ENCODE data around the gene FABP3. TPM values are rescaled to one million over a fixed set of nuclear protein-coding genes. Genes with fewer than 3 reads are reported as not detected.

The FABP3 gene
- total RNA-seq, 1 experiment from 2014 or later: not detected

DNA sequence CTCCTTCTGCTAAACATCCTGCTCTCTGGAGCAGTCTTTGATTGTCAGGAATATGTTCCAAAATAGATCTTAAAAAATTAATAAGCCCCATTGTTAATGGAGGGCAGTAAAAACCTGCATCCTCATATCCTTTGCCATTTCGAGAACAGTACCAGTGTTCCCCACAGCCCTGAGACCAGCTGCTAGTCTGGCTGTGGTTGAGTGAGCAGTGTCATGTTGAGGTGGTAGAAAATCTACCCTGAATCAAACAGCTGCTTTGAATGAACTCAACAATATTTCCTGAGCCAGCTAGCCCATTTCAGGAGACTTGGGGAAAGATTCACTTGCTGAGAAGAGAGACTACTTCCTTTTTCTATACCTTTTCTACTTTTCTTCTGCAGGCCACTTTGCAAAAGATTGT, 24.4 kb downstream of the FABP3 start:
- Histone ChIP-seq H3K27me3 (ENCODE audit: insufficient read depth, low read depth) (no peaks in the 10 kb centered on the region), H3K4me3 (no peak overlapping the region), H4K20me1 (ENCODE audit: insufficient read depth) (no peaks in the 10 kb centered on the region), H3K36me3 (ENCODE audit: low read depth) (no peaks in the 10 kb centered on the region), H3F3A (ENCODE audit: insufficient read depth, low read depth) (no peaks in the 10 kb centered on the region), H3K4me1 (replicated peaks; ENCODE audit: insufficient read depth) (no peaks in the 10 kb centered on the region), H3K9me2 (ENCODE audit: insufficient read depth) (no peaks in the 10 kb centered on the region), H3K27ac (no peak overlapping the region), H3K9me3 (ENCODE audit: insufficient read depth, low read depth) (no peaks in the 10 kb centered on the region), H2AFZ (no peak overlapping the region), H3K4me2 (no peak overlapping the region), H3K79me2 (ENCODE audit: low read depth) (no peaks in the 10 kb centered on the region)
- ChIA-PET CTCF (no interaction called here), POLR2A (ENCODE audit: unreplicated experiment) (no interaction called here)
- no peak for TF ChIP-seq EZH2 (IDR thresholded peaks at IDR 0.05; ENCODE audit: low read depth)
- TF ChIP-seq, protein P1, sequence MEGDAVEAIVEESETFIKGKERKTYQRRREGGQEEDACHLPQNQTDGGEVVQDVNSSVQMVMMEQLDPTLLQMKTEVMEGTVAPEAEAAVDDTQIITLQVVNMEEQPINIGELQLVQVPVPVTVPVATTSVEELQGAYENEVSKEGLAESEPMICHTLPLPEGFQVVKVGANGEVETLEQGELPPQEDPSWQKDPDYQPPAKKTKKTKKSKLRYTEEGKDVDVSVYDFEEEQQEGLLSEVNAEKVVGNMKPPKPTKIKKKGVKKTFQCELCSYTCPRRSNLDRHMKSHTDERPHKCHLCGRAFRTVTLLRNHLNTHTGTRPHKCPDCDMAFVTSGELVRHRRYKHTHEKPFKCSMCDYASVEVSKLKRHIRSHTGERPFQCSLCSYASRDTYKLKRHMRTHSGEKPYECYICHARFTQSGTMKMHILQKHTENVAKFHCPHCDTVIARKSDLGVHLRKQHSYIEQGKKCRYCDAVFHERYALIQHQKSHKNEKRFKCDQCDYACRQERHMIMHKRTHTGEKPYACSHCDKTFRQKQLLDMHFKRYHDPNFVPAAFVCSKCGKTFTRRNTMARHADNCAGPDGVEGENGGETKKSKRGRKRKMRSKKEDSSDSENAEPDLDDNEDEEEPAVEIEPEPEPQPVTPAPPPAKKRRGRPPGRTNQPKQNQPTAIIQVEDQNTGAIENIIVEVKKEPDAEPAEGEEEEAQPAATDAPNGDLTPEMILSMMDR (conservative IDR thresholded peaks at IDR 0.05): no peak
- intact Hi-C loops (cut with micrococcal nuclease; ENCODE audit: unreplicated experiment): no loop called here
- no TSS peak for BruUV-seq (replicated peaks)
- no peak for DNase-seq

DNA sequence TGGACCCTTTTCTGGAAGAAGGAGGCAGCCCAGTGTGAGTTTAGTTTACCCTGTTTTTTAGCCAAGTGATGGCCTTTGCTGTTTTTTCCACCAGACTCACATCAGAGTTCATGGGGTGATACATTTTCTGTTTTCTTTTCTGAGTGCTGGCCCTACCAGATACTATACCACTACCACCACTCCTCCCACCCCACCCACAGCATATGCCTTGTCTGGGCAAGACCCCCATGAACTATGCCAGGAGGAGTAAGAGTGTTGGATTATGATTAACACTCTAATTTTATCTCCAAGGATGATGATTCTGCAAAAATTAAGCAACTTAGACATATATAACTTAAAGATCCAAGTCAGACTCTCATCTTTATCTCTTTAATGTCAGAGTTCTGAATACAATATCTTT, 26.1 kb downstream of the FABP3 start:
- no peak overlapping the region for H3K4me3 ChIP-seq
- intact Hi-C loops (cut with micrococcal nuclease; ENCODE audit: unreplicated experiment): no loop called here

DNA sequence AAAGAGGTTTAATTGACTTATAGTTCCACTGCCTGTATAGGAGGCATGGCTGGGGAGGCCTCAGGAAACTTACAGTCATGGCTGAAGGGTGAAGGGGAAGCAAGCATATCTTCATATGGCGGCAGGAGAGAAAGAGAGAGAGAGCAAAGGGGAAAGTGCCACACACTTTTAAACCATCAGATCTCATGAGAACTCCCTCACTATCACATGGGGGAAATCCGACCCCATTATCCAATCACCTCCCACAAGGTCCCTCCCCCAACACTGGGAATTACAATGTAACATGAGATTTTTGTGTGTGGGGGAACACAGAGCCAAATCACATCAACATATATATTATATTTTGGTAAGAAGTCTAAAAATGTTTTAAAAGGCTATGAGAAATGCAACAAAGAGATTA, 27.2 kb downstream of the FABP3 start:
- ChIA-PET CTCF (no interaction called here), POLR2A (ENCODE audit: unreplicated experiment) (interaction anchor here (0.7 kb wide), 1 partner anchor 422 kb away, joined by 3 read pairs; no protein-coding TSS in a partner anchor)
- Histone ChIP-seq H3K79me2 (ENCODE audit: low read depth) (no peaks in the 10 kb centered on the region), H3K27me3 (ENCODE audit: insufficient read depth, low read depth) (no peaks in the 10 kb centered on the region), H3K9me2 (ENCODE audit: insufficient read depth) (no peaks in the 10 kb centered on the region), H3F3A (ENCODE audit: insufficient read depth, low read depth) (no peaks in the 10 kb centered on the region), H3K4me3 (no peak overlapping the region), H3K4me2 (no peak overlapping the region), H3K9me3 (ENCODE audit: insufficient read depth, low read depth) (no peaks in the 10 kb centered on the region), H3K36me3 (ENCODE audit: low read depth) (no peaks in the 10 kb centered on the region), H2AFZ (no peak overlapping the region), H4K20me1 (ENCODE audit: insufficient read depth) (no peaks in the 10 kb centered on the region), H3K27ac (no peak overlapping the region), H3K4me1 (replicated peaks; ENCODE audit: insufficient read depth) (no peaks in the 10 kb centered on the region)
- intact Hi-C loops (cut with micrococcal nuclease; ENCODE audit: unreplicated experiment): no loop called here
- no peak for TF ChIP-seq EZH2 (IDR thresholded peaks at IDR 0.05; ENCODE audit: low read depth)
- TF ChIP-seq, protein P1 (conservative IDR thresholded peaks at IDR 0.05): no peak
- no peak for DNase-seq
- BruUV-seq (replicated peaks): no TSS peak

More for the DNA sequence above, 26.1 kb downstream of the FABP3 start:
- H3K79me2 ChIP-seq (ENCODE audit: low read depth): no peaks in the 10 kb centered on the region
- no peaks in the 10 kb centered on the region for H3K9me2 ChIP-seq (ENCODE audit: insufficient read depth)
- H3K27ac ChIP-seq: no peak overlapping the region
- ChIA-PET CTCF (no interaction called here), POLR2A (ENCODE audit: unreplicated experiment) (interaction anchor here (0.6 kb wide), 1 partner anchor 350 kb away, joined by 11 read pairs; no protein-coding TSS in a partner anchor)
- TF ChIP-seq, protein P1 (conservative IDR thresholded peaks at IDR 0.05): no peak
- TF ChIP-seq EZH2 (IDR thresholded peaks at IDR 0.05; ENCODE audit: low read depth): no peak
- no peaks in the 10 kb centered on the region for H3K4me1 ChIP-seq (replicated peaks; ENCODE audit: insufficient read depth)
- BruUV-seq (replicated peaks): no TSS peak
- no peaks in the 10 kb centered on the region for H3K9me3 ChIP-seq (ENCODE audit: insufficient read depth, low read depth)
- no peak overlapping the region for H2AFZ ChIP-seq
- H3K4me2 ChIP-seq: no peak overlapping the region
- DNase-seq: no peak
- no peaks in the 10 kb centered on the region for H3K36me3 ChIP-seq (ENCODE audit: low read depth)
- no peaks in the 10 kb centered on the region for H3K27me3 ChIP-seq (ENCODE audit: insufficient read depth, low read depth)
- no peaks in the 10 kb centered on the region for H4K20me1 ChIP-seq (ENCODE audit: insufficient read depth)
- H3F3A ChIP-seq (ENCODE audit: insufficient read depth, low read depth): no peaks in the 10 kb centered on the region

All from PC-9 (cell line).